Measurements from ENCODE around the gene LRP8.

LRP8 gene

DNA sequence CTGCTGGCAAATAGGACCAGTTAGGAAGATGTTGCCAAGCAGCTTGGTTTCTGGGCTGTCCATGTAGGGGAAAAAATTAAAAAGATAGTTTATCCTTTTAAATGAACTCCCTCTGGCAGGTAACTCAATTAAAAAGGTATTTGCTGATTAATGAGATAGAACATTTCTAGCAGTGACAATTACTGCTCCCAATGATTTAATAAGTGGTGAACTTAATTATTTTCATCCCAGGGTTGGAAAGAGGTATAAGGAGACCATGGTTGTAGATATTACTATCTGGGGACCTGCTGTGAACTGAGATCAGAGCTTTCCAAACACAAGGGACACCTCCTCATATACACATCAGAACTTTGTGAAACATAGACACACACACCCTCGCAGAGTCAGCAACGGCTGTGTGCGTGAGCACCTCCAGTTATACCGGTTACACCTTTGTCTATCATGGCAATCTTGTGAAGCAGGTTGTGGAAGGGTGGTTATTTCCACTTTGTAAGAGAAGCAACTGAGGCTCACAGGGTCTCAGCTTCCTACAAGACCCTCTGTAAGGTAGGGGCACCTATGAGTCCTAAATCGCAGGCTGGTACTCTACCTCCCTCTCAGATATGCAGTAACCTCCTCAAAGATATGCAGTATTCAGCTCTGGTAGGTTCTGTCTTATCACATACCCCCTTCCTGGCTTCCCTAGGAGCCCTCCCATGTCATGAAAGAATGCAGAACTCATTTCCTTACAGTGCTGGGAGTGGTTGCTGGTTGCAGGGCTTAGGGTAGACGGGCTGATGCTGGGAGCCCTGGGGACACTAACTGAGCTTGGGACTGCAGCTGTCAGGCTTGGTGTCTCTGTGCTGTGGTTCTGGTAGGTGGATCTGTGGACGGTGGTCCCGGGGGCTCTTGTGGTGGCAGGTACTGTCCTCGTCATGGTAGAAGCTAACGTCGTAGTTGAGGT is 71.1 kb downstream of the LRP8 start:
- DNase-seq: no peak

DNA sequence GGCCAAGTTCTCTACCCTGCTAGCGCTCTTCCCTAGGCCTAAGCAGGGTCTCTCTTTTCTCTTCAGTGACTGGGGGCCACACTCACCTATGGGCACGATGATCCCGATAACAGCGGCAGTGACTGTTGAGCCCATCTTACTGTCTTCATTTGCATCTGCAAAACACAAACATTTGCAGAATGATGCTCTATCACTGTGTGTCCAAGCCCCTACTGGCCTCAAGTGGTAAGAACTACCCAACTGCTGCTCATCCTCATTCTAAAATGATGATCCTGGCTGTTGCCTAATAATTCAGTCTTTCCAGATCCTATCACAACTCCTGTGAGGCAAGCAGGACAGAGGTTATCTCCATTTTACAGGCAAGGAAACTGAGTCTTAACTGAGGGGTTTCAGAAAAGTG is 72.8 kb downstream of the LRP8 start:
- DNase-seq: no peak

DNA sequence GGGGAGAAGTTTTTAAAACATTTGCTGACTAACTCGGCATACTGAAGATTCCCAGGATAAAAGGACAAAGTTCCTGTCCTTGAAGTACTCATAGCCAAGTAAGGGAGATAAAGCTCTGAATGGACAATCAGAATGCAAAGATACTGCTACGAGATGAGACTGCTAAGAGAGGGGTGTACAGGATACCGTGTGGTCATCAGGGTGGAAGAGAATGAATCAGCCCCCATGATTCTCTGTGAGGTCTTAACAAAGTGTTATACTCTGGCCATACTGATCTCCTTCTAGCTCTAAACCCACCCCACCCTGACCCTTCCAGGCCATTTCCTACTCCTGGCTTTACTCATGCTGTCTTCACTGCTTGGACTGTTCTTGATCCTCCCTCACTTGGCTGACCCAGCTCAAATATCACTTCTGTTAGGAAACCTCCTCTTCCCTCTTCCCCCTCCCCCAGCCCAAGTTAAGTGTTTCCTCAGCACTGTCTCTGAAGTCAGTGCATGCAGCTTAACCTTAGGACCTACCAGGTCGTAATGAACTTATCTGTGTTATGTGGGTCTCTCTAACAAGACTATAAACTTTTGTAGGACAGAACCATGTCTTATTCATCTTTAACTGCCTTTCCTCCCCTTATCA is 73.7 kb downstream of the LRP8 start:
- DNase-seq: no peak

DNA sequence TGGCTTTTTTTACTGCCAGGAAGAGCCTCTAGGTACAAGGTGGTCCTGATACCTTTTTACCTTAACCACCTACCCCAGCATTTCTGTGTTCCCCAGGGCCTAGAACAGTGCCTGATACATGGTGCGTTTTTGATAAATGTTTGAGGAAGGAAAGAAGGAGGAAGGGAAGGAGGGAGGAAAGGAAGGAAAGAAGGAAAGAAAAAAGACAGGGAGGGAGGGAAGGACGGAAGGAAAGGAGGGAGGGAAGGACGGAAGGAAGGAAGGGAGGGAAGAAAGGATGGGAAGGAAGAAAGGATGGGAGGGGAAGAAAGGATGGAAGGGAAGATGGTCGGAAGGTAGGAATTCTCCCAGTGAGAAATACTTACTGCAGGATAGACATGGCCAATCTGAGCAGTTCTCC is 77.5 kb downstream of the LRP8 start:
- DNase-seq: no peak

DNA sequence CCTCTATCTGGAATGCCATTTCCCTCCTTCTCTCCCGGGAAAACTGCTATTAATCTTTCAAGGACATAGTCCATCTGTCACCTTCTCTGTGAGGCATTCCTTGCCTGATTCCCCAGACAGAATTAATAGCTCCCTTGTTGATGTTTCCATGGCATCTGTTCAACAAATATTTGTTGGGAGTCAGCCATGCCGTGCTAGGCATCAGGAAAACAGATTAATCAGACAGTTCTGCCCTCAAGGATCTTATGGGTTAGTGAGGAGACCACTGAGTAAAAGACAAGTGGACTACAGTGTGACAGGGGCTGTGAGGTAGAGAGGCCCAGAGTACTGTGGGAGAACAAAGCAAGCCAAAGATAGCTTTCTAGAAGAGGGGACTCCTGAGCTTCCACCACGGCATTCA is 78.2 kb downstream of the LRP8 start:
- DNase-seq: peak; percentile 89

DNA sequence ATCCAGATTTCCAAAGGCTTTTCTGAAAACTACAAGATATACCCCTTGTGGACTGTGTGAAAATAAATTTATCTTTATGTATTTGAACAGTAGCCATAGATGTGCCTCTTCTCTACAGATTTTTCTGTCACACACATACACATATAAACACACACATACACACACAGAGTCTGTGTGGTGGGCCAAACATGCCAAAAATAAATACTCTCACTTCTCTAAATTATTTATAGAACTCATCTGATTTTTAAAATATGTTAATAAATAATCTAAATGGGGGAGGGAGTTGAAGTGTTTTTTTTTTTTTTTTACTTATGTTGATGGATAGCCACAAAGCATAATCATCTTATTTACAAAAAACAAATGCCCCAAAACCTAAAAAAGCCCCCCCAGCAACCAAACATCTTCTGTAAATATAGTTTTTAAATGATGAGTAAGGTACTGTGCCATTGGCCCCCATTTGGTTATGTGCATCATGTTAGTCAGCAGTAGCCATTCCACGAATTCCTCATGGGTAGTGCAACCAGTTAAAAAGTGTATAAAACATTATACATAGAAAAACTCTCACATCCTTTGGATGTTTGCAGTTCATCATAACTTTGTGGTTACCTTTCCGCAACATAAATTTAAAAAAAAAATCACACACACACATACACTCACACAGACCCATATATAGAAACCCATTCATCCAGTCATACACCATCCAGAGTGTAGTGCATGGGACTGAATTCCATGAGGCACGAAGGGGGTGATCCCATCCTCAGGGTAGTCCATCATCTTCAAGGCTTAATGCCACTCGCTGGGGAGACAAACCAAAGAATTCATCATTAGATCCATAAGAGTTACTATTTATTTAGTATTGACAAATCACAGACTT is 81.4 kb downstream of the LRP8 start:
- no peak for DNase-seq

DNA sequence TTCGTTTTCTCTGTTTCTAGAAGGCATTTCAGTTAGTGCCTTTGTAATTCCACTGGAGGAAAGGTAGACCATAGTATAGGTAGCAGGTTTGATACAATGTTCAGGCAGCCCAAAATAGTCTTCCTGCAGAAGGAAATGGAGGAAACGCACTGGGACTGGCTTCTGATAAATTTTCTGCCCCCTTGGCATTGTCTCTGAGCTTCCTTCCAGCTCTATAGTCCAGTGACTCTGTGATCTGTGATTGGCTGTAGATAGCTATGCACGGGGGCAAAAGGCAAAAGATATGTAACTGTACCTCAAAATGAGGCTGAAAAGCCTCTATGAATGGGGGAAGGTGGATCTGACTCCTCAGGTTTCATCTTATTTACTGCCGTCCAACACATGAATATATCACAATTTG is 83.7 kb downstream of the LRP8 start:
- DNase-seq: no peak

DNA sequence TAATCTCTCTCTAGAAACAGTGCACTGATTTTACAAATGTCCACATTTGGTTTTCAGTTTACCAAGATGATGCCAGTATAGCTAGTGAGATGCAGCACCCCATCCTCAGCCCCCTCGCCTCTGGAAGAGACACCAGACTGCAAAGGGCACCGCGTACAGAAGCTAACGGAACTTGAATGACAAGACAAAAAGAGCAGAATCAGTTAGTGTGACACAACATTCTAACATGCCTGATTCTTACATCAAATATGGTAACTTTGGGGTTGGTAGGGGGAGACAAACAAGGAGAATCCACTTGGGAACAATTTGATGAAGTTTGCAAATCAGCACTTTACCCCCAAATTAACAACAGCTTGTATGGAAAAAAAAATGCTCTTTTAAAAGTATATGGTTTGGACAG is 85.5 kb downstream of the LRP8 start:
- DNase-seq: no peak

DNA sequence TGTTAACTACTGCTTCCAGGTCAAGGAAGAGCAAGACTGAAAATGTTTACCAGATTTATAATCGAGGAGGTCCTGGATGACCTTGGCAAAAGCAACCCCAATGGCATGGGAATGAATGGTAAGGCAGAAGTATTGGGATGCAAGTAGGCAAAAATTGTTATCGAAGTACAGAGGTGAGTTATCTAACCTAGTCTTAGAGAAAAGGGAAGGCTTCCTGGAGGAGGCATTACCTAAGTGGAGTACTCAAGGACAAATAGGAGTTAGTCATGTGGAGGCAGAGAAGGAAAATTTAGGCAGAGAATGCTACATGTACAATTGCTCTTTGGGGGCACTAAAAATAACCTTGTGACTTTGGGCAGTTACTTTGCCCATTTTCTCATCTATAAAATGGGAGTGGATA is 86.0 kb downstream of the LRP8 start:
- no peak for DNase-seq

DNA sequence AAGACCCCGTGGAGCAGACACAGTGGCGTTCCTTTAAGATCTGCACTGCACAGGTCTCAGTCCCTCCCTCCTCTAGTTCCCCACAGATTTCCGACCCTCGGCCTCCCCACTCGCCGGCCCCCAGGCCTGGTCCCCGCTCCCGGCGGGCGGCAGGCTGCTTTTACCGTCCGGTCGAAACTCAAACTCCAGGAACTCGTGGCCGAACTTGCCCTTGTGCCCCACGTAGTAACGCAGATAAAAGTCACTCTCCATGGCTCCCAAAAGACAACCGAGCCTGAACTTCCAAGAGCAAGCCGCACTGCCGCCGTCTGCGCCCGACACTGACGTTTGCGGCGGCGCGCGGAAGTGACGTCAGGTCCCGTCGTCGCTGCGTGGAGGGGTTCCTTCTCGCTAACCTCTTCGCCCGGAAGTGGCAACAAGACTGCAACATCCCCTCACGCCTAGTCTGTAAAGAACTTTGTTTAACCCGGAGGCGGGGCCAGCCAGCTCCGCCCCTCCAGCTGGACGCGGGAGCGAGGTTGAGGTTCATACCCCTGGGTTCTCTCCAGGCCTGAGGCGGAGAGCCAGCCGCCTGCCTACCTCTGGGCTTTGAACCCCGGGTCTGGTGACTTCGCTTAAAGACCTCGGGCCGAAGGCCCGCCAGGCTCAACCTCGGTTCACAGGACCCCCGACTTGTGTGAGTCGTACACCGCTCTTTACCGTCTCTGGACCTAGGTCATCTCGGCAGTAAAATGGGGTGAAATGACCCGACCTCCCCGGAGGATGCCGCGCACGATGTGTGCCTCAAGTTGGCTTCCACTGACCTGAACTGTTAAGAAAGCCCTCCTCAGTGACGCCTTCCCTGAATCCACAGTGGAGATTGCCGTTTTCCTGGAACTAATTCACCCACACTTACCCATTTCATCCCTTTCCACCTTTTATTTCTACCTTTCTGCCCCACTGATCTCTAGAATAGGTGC is 89.4 kb downstream of the LRP8 start, which contains the start of gene MAGOH:
Gene MAGOH (minus strand): TSS at position 322 of the 959 bp plus-strand sequence. CDS start 70 bp downstream, at position 252.
- peak; percentile 96 for DNase-seq

DNA sequence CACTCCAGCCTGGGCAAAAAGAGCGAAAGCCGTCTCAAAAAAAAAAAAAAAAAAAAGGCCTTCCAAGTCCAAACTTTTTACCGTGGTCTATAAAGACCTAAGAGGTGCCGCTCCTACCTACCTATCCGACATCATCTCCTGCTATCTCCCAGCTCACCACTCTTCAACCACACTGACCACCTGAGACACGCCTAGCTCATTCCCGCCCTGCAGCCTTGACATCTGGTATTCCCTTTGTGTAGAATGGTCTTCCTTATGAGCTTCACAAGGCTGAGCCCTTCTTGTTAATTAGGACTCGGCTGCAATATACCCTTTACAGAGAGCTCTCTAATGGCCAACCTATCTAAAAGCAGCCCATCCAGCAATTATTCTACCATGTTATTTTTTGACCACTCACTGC is 90.2 kb downstream of the LRP8 start:
- no peak for DNase-seq

DNA sequence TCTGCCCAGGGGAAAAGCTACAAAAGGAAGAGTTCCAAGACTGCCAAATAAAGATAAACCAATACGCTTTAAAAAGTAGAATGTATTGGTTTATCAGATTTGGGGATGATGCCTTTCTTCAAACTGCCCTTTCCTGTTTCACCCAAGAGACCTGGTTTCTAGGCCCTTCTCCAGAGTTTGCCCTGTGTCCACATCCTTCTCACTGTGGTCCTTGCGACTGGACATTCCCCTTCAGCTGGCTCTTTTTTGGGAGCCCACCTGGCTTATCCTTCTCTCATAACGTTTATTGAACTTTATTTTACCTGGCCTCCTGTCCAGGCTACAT is 106.9 kb downstream of the LRP8 start:
- no peak for DNase-seq

DNA sequence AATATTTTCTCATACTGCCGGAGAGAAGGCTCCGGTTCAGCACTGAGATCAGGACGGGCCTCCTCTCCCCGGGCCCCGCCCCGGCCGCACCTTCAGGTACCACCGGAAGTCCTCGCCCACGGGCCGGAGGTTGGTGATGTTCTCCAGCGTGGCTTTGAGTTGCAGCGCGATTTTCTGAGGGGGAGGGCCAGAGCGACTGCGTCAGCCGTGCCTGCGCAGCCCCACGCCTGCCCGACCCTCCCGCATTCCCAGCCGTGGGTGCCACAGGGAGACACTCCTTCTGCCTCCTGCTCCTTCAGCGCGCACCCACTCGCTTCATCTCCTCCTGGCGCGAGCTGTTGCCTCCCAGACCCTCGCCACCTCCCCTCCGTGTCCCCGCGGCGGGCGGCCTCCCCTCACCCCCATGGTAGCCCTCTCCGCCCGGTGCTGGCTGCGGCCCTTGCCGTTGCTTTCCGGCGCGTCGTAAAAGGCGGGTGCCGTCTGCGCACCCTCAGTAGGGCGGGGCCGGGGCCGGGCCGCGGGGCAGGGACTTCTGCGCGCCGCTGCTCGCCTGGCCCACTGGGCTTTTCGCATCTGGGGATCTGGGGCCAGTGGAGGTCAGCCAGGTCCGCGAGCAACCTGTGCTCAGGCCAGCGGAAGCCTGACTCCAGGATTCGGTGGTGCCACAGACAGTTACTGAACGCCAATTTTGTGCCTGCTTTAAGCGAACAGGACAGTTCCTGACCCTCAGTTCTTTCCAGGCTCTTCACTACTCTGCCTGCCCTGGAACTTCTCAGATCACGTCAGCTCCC is 107.5 kb downstream of the LRP8 start, which contains the start of gene CZIB:
Gene CZIB (minus strand): TSS at position 464 of the 791 bp plus-strand sequence. CDS start 59 bp downstream, at position 405.
- DNase-seq: peak; percentile 88

DNA sequence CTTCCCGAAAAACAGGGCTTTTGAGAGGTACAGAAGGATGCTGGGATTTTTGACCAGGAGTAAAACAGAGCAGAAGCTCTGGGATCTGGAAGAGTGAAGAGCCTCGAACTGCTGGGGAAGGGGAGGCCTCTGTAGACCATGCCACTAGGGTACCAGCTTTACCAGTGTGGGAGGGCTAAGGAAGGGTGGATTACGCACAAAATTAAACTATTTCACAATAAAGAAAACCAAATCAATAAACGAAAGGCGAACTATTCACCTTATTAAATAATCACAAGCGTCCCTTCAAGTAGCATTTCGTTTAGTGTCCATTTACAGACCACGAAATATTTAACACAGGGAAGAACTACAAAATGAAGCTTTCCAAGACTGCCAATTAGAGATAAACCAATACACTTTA is 108.2 kb downstream of the LRP8 start:
- no peak for DNase-seq

DNA sequence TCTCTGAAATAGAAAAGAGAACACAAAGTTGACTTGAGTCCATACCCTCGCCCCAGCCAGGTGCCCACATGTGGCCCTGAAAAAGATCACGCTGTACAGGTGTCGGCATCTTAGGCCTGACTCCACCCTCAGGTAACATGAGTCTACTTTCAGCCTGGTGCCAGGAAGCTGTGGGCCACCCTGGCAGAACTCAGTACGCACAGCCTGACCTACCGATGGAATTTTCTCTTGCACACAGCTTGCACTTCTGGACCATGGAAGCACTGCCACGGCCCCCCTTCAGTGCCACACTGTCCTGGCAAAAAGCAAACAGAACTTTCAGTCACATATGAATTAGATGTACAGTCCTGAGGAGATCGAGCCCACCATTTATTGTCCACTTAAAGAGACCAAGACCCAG is 109.7 kb downstream of the LRP8 start:
- DNase-seq: no peak

DNA sequence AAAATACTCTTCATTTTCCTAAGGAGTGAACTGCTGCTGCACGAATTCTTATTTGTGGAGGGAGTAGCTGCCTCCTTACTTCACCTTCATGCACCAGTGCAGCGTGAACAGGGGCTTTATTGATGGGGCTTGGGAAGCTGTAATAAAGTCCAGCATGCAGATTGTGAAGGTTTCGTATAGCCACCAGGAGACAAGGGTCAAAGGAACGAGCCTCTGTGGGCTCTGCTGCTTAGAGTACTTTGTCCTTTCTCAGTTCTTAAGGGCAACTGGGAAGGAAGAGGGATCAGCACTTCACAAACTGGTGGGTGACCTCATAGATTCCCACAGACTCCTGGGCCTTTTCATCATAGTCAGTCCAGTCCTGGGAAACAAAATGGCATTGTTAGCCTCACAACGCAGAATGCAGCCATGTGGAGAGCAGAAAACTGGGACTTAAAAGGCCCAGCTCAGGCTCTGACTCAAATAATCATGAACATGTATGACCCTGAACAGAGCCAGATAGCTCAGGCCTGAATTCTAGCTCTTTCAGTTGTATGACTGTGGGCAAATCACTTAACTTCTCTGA is 113.4 kb downstream of the LRP8 start:
- DNase-seq: no peak

DNA sequence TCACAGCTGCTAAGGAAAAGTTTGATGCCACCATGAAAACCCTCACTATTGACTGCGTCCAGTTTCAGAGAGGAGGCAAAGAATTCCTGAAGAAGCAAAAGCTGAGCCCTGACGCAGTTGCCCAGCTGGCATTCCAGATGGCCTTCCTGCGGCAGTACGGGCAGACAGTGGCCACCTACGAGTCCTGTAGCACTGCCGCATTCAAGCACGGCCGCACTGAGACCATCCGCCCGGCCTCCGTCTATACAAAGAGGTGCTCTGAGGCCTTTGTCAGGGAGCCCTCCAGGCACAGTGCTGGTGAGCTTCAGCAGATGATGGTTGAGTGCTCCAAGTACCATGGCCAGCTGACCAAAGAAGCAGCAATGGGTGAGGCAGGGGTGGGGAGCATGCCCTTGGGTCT is 116.9 kb downstream of the LRP8 start:
- no peak for DNase-seq

DNA sequence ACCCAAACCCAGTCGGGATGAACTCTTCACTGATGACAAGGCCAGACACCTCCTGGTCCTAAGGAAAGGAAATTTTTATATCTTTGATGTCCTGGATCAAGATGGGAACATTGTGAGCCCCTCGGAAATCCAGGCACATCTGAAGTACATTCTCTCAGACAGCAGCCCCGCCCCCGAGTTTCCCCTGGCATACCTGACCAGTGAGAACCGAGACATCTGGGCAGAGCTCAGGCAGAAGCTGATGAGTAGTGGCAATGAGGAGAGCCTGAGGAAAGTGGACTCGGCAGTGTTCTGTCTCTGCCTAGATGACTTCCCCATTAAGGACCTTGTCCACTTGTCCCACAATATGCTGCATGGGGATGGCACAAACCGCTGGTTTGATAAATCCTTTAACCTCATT is 117.5 kb downstream of the LRP8 start:
- no peak for DNase-seq

DNA sequence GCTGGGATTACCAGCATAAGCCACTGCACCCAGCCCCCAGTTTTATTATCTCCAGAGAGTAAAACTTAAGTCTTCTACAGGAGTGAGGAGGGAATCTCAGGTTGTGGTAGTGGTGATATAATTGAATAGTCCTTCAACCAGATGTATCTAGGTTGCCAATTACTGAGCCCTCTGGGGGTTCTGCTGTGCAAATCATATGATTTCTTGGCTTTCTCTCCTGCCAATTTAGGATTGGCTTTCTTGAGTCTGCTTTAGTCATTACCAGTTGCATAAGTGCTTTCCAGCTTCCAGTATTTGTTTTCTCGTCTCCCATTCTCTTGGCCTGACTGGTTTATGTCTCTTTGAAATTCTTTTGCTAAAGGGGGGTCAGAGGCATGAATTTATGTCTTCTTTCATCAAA is 120.1 kb downstream of the LRP8 start:
- DNase-seq: no peak

DNA sequence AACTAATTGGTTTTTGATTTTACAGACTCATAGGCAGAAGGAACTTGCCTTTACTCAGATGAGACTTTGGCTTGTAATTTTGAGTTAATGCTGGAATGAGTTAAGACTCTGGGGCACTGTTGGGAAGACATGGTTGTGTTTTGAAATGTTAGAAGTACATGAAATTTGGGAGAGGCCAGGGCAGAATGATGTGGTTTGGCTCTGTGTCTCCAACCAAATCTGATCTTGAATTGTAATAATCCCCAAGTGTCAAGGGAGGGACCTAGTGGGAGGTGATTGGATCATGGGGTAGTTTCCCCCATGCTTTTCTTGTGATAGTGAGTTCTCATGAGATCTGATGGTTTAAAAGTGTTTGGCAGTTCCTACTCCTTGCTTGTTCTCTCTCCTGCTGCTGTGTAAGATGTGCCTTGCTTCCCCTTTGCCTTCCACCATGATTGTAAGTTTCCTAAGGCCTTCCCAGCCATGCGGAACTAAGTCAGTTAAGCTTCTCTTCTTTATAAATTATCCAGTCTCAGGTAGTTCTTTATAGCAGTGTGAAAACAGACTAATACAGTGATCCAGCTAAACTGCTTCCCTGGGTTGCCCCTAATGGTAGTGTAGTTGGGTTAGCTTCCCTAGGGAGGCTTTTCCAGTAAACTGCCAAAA is 121.0 kb downstream of the LRP8 start:
- DNase-seq: no peak
